Psoas muscle (tissue), 8 donors: ENCODE data around the gene TBC1D22A. TPM values are rescaled to one million over a fixed set of nuclear protein-coding genes. Genes with fewer than 3 reads are reported as not detected.

ENCODE experiments used
- ATAC-seq, 4 donors: fragments of 200-7000 bp; cut with Tn5 transposase; one replicate each; pipeline ENCODE4 v1.9.1; 2020; ENCODE audit warnings: moderate library complexity in 3 of 4, mild to moderate bottlenecking in 2 of 4
- DNase-seq, 2 donors: peaks; one replicate each; pipeline ENCODE4 v3.0.0-alpha.2; 2020
- H3K27ac ChIP-seq: fragments of 200-600 bp; one replicate; pipeline ENCODE4 v1.8.0; 2022
- H3K27me3 ChIP-seq, 3 donors: fragments of 200-600 bp in 1 of 3; one replicate each; pipeline versions ENCODE4 v1.6.1 to v1.8.0; 2013 to 2022; ENCODE audit warnings: low read length in 2 of 3, mild to moderate bottlenecking in 2 of 3, moderate library complexity in 1 of 3; ENCODE audit not compliant: insufficient read depth in 3 of 3
- H3K36me3 ChIP-seq, 2 donors: fragments of 200-600 bp in 1 of 2; one replicate each; pipeline versions ENCODE4 v1.6.1 to v1.8.0; 2013 to 2022; ENCODE audit warnings: low read depth in 1 of 2, mild to moderate bottlenecking in 1 of 2, moderate library complexity in 1 of 2; ENCODE audit not compliant: insufficient read depth in 1 of 2
- H3K4me1 ChIP-seq: fragments of 200-600 bp; one replicate; pipeline ENCODE4 v1.8.0; 2022
- H3K4me3 ChIP-seq: fragments of 200-600 bp; one replicate; pipeline ENCODE4 v1.8.0; 2022; ENCODE audit warnings: mild to moderate bottlenecking
- H3K9me3 ChIP-seq: fragments of 200-600 bp; one replicate; pipeline ENCODE4 v1.8.0; 2022
- WGBS, 3 donors: extraction: QIAGEN DNeasy Blood & Tissue Kit; methylation state at CpG; one replicate each; pipeline versions ENCODE4 v1.1.6 to v1.1.7; 2013; 5-methylcytosine and 5-hydroxymethylcytosine counted together
- intact Hi-C, 2 donors: fragments of 100-400 bp; cut with DNase I; formaldehyde crosslinking; loops; one replicate each; pipeline versions ENCODE4 v1.11.0 to v1.14.2; 2022
- polyA plus RNA-seq, 3 donors: library from polyadenylated mRNA; stranded (reverse); fragments of 200-250 nt; gene quantifications; one replicate each; pipeline ENCODE4 v1.2.3, GENCODE V29; 2013
- total RNA-seq, 4 donors: library from RNA; stranded (reverse); fragmentation: NEBNext Ultra II Directional in 2 of 4; extraction: Animal tissue kit (Norgen Biotek cat#: 25700) in 2 of 4; gene quantifications; one replicate each; pipeline versions ENCODE4 v1.2.1 to v1.2.4, GENCODE V29; 2021 to 2023
- TF ChIP-seq, protein P1 (sequence below): fragments of 200-600 bp; IDR thresholded peaks from one replicate; pipeline ENCODE4 v1.8.0; 2022; ENCODE audit warnings: antibody characterized with exemption
- donor health status: healthy with polysubstance abuse.
- donor health status: DM: no; HTN: no; CAD: no; lungs with moderate emphysema.
- donor health status: Bipolar disorder and iron deficiency.
- donor health status: healthy.
- donor health status: DM: yes; HTN: yes; CAD: no.
- donor health status: DM: no; HTN: no; CAD: no.
- donor health status: DM: no; HTN: no; CAD: no.
- donor health status: DM: yes; HTN: yes; CAD: no.

Gene TBC1D22A
- total and polyA plus RNA-seq, 7 donors = 11.7 to 25.0 (median 18.9) TPM

DNA sequence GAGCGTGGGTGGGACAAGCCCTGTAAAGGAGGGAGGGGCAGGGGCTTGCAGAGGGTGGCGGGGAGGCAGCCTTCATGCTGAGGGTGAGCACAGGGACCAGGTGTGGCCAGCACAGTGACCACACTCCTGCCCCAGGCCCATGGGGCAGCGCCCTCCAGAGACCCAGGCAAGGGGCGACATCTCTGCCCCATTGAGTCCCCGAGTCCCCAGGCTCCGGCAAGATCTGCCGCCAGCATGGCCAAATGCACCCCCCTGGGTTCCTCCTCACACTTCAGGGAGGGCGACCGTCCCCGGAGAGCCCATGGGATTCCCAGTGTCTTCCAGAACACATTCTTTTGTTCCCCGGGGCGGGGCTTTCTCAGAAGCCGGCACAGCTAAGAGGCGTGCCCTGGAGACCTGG, 362.5 kb downstream of the TBC1D22A start:
- no peak for DNase-seq
- 81 to 85% (median 84%) methylated on average over 14 of the region's 14 CpGs for WGBS, 3 donors
- Histone ChIP-seq H3K27ac (no peak overlapping the region), H3K9me3 (no peaks in the 10 kb centered on the region), H3K4me1 (no peaks in the 10 kb centered on the region), H3K27me3 (no peaks in the 10 kb centered on the region), H3K36me3 (no peaks in the 10 kb centered on the region), H3K4me3 (no peak overlapping the region)
- intact Hi-C loops = no loop called here
- no peak for ATAC-seq
- TF ChIP-seq, protein P1, sequence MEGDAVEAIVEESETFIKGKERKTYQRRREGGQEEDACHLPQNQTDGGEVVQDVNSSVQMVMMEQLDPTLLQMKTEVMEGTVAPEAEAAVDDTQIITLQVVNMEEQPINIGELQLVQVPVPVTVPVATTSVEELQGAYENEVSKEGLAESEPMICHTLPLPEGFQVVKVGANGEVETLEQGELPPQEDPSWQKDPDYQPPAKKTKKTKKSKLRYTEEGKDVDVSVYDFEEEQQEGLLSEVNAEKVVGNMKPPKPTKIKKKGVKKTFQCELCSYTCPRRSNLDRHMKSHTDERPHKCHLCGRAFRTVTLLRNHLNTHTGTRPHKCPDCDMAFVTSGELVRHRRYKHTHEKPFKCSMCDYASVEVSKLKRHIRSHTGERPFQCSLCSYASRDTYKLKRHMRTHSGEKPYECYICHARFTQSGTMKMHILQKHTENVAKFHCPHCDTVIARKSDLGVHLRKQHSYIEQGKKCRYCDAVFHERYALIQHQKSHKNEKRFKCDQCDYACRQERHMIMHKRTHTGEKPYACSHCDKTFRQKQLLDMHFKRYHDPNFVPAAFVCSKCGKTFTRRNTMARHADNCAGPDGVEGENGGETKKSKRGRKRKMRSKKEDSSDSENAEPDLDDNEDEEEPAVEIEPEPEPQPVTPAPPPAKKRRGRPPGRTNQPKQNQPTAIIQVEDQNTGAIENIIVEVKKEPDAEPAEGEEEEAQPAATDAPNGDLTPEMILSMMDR = no peak

DNA sequence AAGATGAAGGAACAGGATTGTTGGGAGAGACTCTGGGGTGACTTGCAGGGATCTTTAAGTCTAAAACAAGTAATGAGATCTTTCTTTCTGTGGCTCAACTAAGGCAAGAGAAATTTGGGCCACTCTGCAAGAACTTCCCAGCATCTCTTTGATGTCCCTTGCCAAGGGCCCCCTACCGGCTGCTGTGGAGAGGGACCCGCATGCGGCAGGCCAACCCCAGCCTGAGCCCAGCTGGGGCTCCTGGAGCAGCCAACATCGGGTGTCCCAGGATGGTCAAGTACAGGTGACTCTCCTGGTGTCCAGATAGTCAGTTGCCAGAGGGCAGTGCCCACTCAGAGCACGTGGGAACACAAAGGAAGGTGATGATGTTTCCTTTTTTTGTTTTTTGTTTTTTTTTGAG, 363.2 kb downstream of the TBC1D22A start:
- 68 to 82% (median 70%) methylated on average over 5 of the region's 5 CpGs for WGBS, 3 donors
- H3K9me3 ChIP-seq = no peaks in the 10 kb centered on the region
- H3K4me1 ChIP-seq = no peaks in the 10 kb centered on the region
- no peaks in the 10 kb centered on the region for H3K27me3 ChIP-seq
- no peak overlapping the region for H3K27ac ChIP-seq
- TF ChIP-seq, protein P1 = no peak
- DNase-seq = no peak
- ATAC-seq = no peak
- no peaks in the 10 kb centered on the region for H3K36me3 ChIP-seq
- H3K4me3 ChIP-seq = no peak overlapping the region
- intact Hi-C loops = no loop called here

DNA sequence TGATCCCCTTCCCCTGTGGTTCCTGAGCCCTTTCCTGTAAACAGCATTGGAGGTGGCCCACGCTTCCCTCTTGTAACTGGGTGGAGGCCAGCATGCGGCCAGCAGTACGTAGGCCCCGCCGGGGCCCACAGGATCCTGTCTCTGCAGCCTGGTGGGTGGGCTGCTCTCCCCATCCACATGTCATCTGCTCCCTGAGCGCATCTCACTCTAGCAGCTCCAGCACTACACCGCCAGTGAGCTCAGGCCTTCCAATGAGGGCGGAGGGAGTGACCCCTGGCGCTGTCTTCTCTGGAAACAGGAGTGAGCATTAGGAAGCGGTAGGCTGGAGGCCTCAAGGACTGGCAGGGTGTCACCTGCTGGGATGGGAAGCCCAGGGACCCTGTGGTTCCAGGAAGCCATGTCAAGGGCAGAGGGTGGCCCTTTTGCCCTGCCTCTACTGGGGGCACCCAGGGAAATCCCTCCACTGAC, 363.9 kb downstream of the TBC1D22A start:
- intact Hi-C loops = no loop called here
- no peak overlapping the region for H3K27ac ChIP-seq
- DNase-seq (no peak), ATAC-seq (no peak)
- TF ChIP-seq, protein P1 = no peak
- no peaks in the 10 kb centered on the region for H3K27me3 ChIP-seq
- WGBS, 3 donors = 91 to 94% (median 92%) methylated on average over 10 of the region's 10 CpGs
- no peaks in the 10 kb centered on the region for H3K4me1 ChIP-seq
- no peak overlapping the region for H3K4me3 ChIP-seq
- H3K36me3 ChIP-seq = no peaks in the 10 kb centered on the region
- H3K9me3 ChIP-seq = no peaks in the 10 kb centered on the region

DNA sequence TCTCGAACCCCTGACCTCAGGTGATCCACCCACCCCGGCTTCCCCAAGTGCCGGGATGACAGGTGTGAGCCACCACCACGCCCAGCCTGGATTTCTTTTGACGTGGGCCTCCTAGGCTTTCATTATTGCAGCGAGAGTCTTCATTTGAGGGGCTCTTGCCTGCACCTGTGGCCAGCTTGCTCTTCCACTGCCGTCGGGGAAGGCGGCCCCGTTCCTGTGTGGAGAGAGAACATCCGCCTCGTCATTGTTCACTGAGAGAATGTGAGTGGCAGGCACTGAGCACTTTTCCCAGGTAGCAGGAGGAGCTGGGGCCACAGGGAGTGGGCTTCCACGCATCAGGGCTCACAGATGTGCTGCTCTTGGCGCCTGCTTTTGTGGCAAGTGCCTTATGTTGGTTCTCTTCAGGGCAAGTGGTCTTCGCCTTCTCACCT, 365.0 kb downstream of the TBC1D22A start:
- ATAC-seq (no peak), DNase-seq (no peak)
- Histone ChIP-seq H3K4me1 (no peaks in the 10 kb centered on the region), H3K36me3 (no peaks in the 10 kb centered on the region), H3K27me3 (no peaks in the 10 kb centered on the region), H3K4me3 (no peak overlapping the region), H3K27ac (no peak overlapping the region), H3K9me3 (no peaks in the 10 kb centered on the region)
- TF ChIP-seq, protein P1 = no peak
- 88 to 94% (median 92%) methylated on average over 15 of the region's 15 CpGs for WGBS, 3 donors
- intact Hi-C loops = no loop called here

DNA sequence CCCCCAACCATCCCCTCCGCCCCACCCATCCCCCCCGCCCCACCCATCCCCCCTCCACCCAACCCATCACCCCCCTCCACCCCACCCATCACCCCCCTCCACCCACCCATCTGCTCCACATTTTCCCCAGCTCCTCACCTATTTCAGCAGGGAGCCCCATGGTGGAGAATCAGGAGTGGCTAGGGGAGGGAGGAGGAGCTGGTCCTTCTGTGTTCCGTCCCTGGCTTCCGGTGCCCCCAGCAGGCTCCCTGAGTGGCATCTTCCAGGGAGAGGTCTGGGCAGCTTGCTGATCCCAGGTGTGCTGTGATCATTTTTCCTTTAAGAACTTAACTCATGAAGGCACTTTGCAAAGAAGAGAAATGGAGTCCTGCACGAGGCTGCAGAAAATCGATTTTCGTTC, 365.8 kb downstream of the TBC1D22A start:
- Histone ChIP-seq H3K36me3 (no peaks in the 10 kb centered on the region), H3K9me3 (no peaks in the 10 kb centered on the region), H3K27me3 (no peaks in the 10 kb centered on the region), H3K27ac (no peak overlapping the region), H3K4me1 (no peaks in the 10 kb centered on the region), H3K4me3 (no peak overlapping the region)
- 72 to 74% (median 73%) methylated on average over 5 to 6 of the region's 7 CpGs for WGBS, 3 donors
- TF ChIP-seq, protein P1 = no peak
- ATAC-seq (no peak), DNase-seq (no peak)
- intact Hi-C loops = no loop called here
